Fibroblast of skin of right quadriceps (primary cell): Measurements from ENCODE around the gene TRIM14.

Source experiments
- DNase-seq: peaks from one replicate; pipeline ENCODE4 v3.0.0-alpha.2; 2013

Gene TRIM14

GRCh38 chr9:98118640-98119601, at the start of gene TRIM14:
TSS of gene TRIM14 (minus strand) at chr9:98119222. CDS start at chr9:98119188, 34 bp downstream.
- peak; percentile 62 for DNase-seq

GRCh38 chr9:98168153-98168780, 49.2 kb upstream of the TRIM14 start:
- no peak for DNase-seq

GRCh38 chr9:98164912-98165311, 45.9 kb upstream of the TRIM14 start:
- no peak for DNase-seq

- no peak for DNase-seq
Observed at GRCh38 chr9:98162613-98163012, 43.6 kb upstream of the TRIM14 start.

GRCh38 chr9:98161851-98162250, 42.8 kb upstream of the TRIM14 start:
- DNase-seq = no peak

- no peak for DNase-seq
Observed at GRCh38 chr9:98159790-98160189, 40.8 kb upstream of the TRIM14 start.

- no peak for DNase-seq
Observed at GRCh38 chr9:98159301-98159700, 40.3 kb upstream of the TRIM14 start.

GRCh38 chr9:98158071-98158831, 39.2 kb upstream of the TRIM14 start:
- DNase-seq = no peak

GRCh38 chr9:98157372-98157771, 38.4 kb upstream of the TRIM14 start:
- no peak for DNase-seq

GRCh38 chr9:98154678-98155077, 35.7 kb upstream of the TRIM14 start:
- DNase-seq = no peak

GRCh38 chr9:98152526-98152925, 33.5 kb upstream of the TRIM14 start:
- no peak for DNase-seq

- DNase-seq = no peak
Observed at GRCh38 chr9:98150721-98151120, 31.7 kb upstream of the TRIM14 start.

GRCh38 chr9:98150164-98150563, 31.1 kb upstream of the TRIM14 start:
- no peak for DNase-seq

- DNase-seq = no peak
Observed at GRCh38 chr9:98149422-98149821, 30.4 kb upstream of the TRIM14 start.

- no peak for DNase-seq
Observed at GRCh38 chr9:98148486-98148885, 29.5 kb upstream of the TRIM14 start.

- no peak for DNase-seq
Observed at GRCh38 chr9:98147582-98147981, 28.6 kb upstream of the TRIM14 start.

- DNase-seq = peak; percentile 4
Observed at GRCh38 chr9:98146101-98146991, 27.3 kb upstream of the TRIM14 start.

GRCh38 chr9:98144631-98145030, 25.6 kb upstream of the TRIM14 start:
- no peak for DNase-seq

GRCh38 chr9:98144076-98144475, 25.1 kb upstream of the TRIM14 start:
- DNase-seq = no peak

GRCh38 chr9:98142925-98143481, 24.0 kb upstream of the TRIM14 start:
- no peak for DNase-seq

GRCh38 chr9:98142182-98142907, 23.3 kb upstream of the TRIM14 start:
- no peak for DNase-seq
